Measurements from ENCODE around the gene PACRG.

- TF ChIP-seq, protein P1, sequence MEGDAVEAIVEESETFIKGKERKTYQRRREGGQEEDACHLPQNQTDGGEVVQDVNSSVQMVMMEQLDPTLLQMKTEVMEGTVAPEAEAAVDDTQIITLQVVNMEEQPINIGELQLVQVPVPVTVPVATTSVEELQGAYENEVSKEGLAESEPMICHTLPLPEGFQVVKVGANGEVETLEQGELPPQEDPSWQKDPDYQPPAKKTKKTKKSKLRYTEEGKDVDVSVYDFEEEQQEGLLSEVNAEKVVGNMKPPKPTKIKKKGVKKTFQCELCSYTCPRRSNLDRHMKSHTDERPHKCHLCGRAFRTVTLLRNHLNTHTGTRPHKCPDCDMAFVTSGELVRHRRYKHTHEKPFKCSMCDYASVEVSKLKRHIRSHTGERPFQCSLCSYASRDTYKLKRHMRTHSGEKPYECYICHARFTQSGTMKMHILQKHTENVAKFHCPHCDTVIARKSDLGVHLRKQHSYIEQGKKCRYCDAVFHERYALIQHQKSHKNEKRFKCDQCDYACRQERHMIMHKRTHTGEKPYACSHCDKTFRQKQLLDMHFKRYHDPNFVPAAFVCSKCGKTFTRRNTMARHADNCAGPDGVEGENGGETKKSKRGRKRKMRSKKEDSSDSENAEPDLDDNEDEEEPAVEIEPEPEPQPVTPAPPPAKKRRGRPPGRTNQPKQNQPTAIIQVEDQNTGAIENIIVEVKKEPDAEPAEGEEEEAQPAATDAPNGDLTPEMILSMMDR (optimal IDR thresholded peaks at IDR 0.05 in 1 of 3, IDR thresholded peaks at IDR 0.05 in 1 of 3, conservative IDR thresholded peaks at IDR 0.05 in 1 of 3; ENCODE audit: extremely low read depth in 1 of 3, insufficient read depth in 2 of 3, low read length in 3 of 3) = no peak
- TF ChIP-seq EZH2 (IDR thresholded peaks at IDR 0.05; ENCODE audit: low read length) = no peak
These were observed 37.6 kb upstream of the PACRG start for GRCh38 chr6:162690158-162690557.
